ENCODE measurements around the gene SP140. TPM values are rescaled to one million over a fixed set of nuclear protein-coding genes. Genes with fewer than 3 reads are reported as not detected.

The SP140 gene
- total RNA-seq, 1 experiment from 2014 or later: 2.6 TPM

DNA sequence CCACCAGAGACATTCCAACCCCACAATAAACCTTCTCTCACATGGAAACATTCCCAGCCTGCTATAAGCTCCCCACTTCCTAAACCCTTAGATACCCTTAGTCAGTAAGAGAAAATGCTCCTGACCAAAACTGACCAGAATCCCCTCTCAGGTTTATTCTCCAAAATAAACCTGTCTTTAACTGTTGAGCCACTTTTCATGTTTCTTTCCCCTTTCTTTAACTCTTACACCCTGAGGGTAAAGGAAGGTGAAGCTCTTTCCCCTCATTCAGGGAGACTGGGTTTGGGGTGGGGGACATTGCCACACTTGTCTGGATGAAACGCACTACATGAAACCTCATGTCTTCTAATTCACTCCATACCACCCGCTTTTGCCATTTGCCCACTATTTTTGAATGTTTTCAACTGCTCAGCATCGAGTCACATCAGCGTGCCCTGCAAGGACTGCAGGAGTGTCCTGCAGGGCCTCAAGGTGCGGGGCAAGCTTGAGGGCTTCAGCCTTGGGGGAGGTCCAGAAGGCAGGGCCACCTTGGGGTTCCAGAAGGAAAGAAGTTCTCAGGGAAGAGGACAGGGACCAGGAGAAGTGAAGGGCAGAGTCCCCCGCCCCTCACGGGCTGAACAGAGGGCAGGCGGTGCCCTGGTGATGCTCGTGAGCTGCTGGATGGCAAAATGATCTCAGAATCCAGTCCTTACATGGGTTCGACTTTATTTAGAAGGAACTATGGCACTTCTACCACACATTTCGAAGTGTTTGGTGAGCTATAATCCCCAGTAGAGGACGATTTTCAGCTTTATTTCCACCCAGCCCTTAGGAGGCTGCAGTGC, 97.2 kb downstream of the SP140 start:
- ATAC-seq: peak; percentile 15
- no TSS peak for BruUV-seq (replicated peaks)

More for the DNA sequence above, 97.2 kb downstream of the SP140 start:
- H3K9ac ChIP-seq (ENCODE audit: low read length): no peak overlapping the region
- no peaks in the 10 kb centered on the region for H4K20me1 ChIP-seq (ENCODE audit: insufficient read depth)
- no peak overlapping the region for H2AFZ ChIP-seq (ENCODE audit: low read depth, low read length, poor library complexity, severe bottlenecking)
- H3K9me2 ChIP-seq (ENCODE audit: insufficient read depth): no peaks in the 10 kb centered on the region
- peaks cover 3 to 34% of the 10 kb centered on the region in 2 experiments; a peak in 3 of 4 replicates for H3K4me1 ChIP-seq (ENCODE audit: control insufficient read depth in 1 of 2, insufficient read depth in 2 of 2, low read length in 2 of 2)
- no peak overlapping the region; the same call in 1 of the 2 replicates for H3K27ac ChIP-seq (ENCODE audit: low read depth, low read length)
- H3K4me2 ChIP-seq (ENCODE audit: low read length): peak overlapping the region; percentile 49
- H3K79me2 ChIP-seq (ENCODE audit: insufficient read depth, low read length): peaks cover 6% of the 10 kb centered on the region; the same call in 1 of the 2 replicates
- intact Hi-C loops (cut with micrococcal nuclease): loop anchor here (1.0 to 5.0 kb wide), 2 partner anchors 289 to 390 kb away; partner anchors contain the start of gene CAB39
- ChIA-PET POLR2A (interaction anchor here (0.7 kb wide), 1 partner anchor 9 kb away, joined by 3 read pairs; no protein-coding TSS in a partner anchor), RAD21 (ENCODE audit: low non-redundant PET in 1 of 2, low total read pairs in 2 of 2, uncharacterized antibody in 2 of 2, unreplicated experiment in 2 of 2) (no interaction called here), CTCF (interaction anchor here (0.6 to 1.6 kb wide), 6 partner anchors 8 to 290 kb away, joined by 3 to 6 read pairs (median 4); partner anchors contain the start of gene SP100)
- TF ChIP-seq SRF (IDR thresholded peaks at IDR 0.05; ENCODE audit: low read depth) (no peak), TCF7L2 (IDR thresholded peaks at IDR 0.05; ENCODE audit: borderline replicate concordance, extremely low read depth, insufficient read depth, insufficient read length) (no peak), JUND (IDR thresholded peaks at IDR 0.05) (no peak), FOSL1 (IDR thresholded peaks at IDR 0.05; ENCODE audit: low read depth) (no peak), EZH2phosphoT487 (IDR thresholded peaks at IDR 0.05; ENCODE audit: borderline replicate concordance) (no peak), MAX (IDR thresholded peaks at IDR 0.05) (no peak), EGR1 (IDR thresholded peaks at IDR 0.05; ENCODE audit: low read depth) (no peak), ELF1 (IDR thresholded peaks at IDR 0.05; ENCODE audit: borderline replicate concordance, low read depth) (no peak), CEBPB (IDR thresholded peaks at IDR 0.05; ENCODE audit: low read depth) (no peak), SIN3A (IDR thresholded peaks at IDR 0.05; ENCODE audit: low read depth) (no peak), SP1 (IDR thresholded peaks at IDR 0.05; ENCODE audit: low read depth) (no peak), ZFX (IDR thresholded peaks at IDR 0.05) (no peak), RAD21 (IDR thresholded peaks at IDR 0.05; ENCODE audit: low read depth) (no peak)
- TF ChIP-seq, protein P1, sequence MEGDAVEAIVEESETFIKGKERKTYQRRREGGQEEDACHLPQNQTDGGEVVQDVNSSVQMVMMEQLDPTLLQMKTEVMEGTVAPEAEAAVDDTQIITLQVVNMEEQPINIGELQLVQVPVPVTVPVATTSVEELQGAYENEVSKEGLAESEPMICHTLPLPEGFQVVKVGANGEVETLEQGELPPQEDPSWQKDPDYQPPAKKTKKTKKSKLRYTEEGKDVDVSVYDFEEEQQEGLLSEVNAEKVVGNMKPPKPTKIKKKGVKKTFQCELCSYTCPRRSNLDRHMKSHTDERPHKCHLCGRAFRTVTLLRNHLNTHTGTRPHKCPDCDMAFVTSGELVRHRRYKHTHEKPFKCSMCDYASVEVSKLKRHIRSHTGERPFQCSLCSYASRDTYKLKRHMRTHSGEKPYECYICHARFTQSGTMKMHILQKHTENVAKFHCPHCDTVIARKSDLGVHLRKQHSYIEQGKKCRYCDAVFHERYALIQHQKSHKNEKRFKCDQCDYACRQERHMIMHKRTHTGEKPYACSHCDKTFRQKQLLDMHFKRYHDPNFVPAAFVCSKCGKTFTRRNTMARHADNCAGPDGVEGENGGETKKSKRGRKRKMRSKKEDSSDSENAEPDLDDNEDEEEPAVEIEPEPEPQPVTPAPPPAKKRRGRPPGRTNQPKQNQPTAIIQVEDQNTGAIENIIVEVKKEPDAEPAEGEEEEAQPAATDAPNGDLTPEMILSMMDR (IDR thresholded peaks at IDR 0.05 in 2 of 3, conservative IDR thresholded peaks at IDR 0.05 in 1 of 3; ENCODE audit: borderline replicate concordance in 1 of 3, insufficient read depth in 1 of 3, low read depth in 2 of 3, low read length in 2 of 3): no peak; a peak in 1 of 6 replicates
- TF ChIP-seq, protein P2, sequence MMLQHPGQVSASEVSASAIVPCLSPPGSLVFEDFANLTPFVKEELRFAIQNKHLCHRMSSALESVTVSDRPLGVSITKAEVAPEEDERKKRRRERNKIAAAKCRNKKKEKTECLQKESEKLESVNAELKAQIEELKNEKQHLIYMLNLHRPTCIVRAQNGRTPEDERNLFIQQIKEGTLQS (IDR thresholded peaks at IDR 0.05): no peak
- DNase-seq (ENCODE audit: low read depth, low spot score): no peak
- H3K36me3 ChIP-seq (ENCODE audit: control insufficient read depth in 1 of 2, insufficient read depth in 2 of 2, low read length in 2 of 2): no peaks in the 10 kb centered on the region
- no peaks in the 10 kb centered on the region for H3K27me3 ChIP-seq (ENCODE audit: insufficient read depth, low read length)
- no peaks in the 10 kb centered on the region for H3K9me3 ChIP-seq (ENCODE audit: control insufficient read depth in 1 of 2, insufficient read depth in 1 of 2, low read depth in 1 of 2, low read length in 2 of 2)
- H3K4me3 ChIP-seq (replicated peaks in 1 of 2; ENCODE audit: low read depth in 1 of 2, low read length in 2 of 2): no peak overlapping the region
